Measurements from ENCODE around the gene CHD6. TPM values are rescaled to one million over a fixed set of nuclear protein-coding genes. Genes with fewer than 3 reads are reported as not detected.

The CHD6 gene
- total RNA-seq, 2 donors from 2014 or later = 19.6 to 28.0 TPM

GRCh38 chr20:41424546-41424945 lies 193.6 kb downstream of the CHD6 start:
- H3K27ac Mint-ChIP-seq = peak overlapping the region in 1 of 2 donors; percentile 33

DNA sequence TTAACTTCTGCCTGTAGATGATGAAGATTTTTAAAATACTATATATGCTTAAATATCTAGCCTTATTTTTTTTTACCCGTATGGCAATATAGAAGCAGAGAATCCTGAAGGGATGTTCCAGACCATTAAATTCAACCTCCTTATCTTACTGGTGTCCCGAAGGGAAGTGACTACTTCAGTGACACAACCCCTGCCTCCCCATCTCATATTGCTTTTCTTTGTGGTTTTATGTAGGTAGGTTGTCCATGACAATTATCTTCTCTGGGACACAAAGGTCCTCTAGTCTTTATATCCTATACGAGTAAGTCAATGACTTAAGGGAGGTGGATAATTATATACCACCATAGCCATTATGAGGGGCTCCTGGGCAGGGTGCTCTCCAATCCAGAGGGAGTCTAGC lies 194.2 kb downstream of the CHD6 start:
- no peak for ATAC-seq
- peaks cover 29 to 34% of the 10 kb centered on the region in 2 donors for H3K36me3 Mint-ChIP-seq

More at GRCh38 chr20:41424546-41424945, 193.6 kb downstream of the CHD6 start:
- H3K9me3 Mint-ChIP-seq = peaks cover 0 to 4% of the 10 kb centered on the region in 2 donors
- H3K36me3 Mint-ChIP-seq = peaks cover 34% of the 10 kb centered on the region in 2 donors
- ATAC-seq (no peak), DNase-seq (ENCODE audit: low spot score in 2 of 2) (no peak)

GRCh38 chr20:41422953-41423352 lies 195.2 kb downstream of the CHD6 start:
- no peaks in the 10 kb centered on the region for H3K9me3 Mint-ChIP-seq
- no peak for ATAC-seq
- peaks cover 21 to 31% of the 10 kb centered on the region in 2 donors for H3K36me3 Mint-ChIP-seq
- DNase-seq (ENCODE audit: low spot score in 2 of 2) = no peak
- H3K27ac Mint-ChIP-seq = no peak overlapping the region

More for the DNA sequence above, 194.2 kb downstream of the CHD6 start:
- Mint-ChIP-seq H3K9me3 (peaks cover 0 to 4% of the 10 kb centered on the region in 2 donors), H3K27ac (peak overlapping the region in 1 of 2 donors; percentile 33)
- no peak for DNase-seq (ENCODE audit: low spot score in 2 of 2)

GRCh38 chr20:41418739-41419293 lies 199.4 kb downstream of the CHD6 start:
- no peak for DNase-seq (ENCODE audit: low spot score in 2 of 2)
- peaks cover 5 to 40% of the 10 kb centered on the region in 2 donors for H3K36me3 Mint-ChIP-seq
- no peak for ATAC-seq

GRCh38 chr20:41418031-41418430 lies 200.1 kb downstream of the CHD6 start:
- ATAC-seq (no peak), DNase-seq (ENCODE audit: low spot score in 2 of 2) (no peak)
- no peaks in the 10 kb centered on the region for H3K9me3 Mint-ChIP-seq
- peaks cover 5 to 40% of the 10 kb centered on the region in 2 donors for H3K36me3 Mint-ChIP-seq
- peak overlapping the region in 1 of 2 donors; percentile 70 for H3K27ac Mint-ChIP-seq

More at GRCh38 chr20:41418739-41419293, 199.4 kb downstream of the CHD6 start:
- no peaks in the 10 kb centered on the region for H3K9me3 Mint-ChIP-seq
- no peak overlapping the region for H3K27ac Mint-ChIP-seq

DNA sequence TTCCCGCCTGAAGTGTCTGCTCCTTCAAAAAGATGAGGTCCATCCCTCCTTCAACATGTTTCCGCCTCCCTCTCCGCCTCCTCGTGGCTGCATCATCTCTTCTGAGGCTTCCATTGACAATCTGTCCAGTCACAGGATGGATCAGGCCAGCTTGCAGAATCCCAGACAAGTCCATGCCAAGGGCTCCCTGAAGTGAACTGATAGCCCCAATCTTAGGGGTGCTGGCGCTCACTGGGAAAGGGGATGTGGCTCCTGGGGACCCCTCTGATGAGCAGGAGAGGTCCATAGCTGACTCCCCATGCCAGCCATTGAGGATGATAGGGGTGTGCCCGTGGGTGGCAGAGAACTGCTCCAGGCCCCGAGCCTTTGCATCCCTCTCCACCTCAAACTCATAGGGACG lies 203.0 kb downstream of the CHD6 start:
- Mint-ChIP-seq H3K9me3 (no peaks in the 10 kb centered on the region), H3K27ac (no peak overlapping the region), H3K36me3 (peaks cover 3 to 17% of the 10 kb centered on the region in 2 donors)
- DNase-seq (ENCODE audit: low spot score in 2 of 2) = no peak
- ATAC-seq = no peak

DNA sequence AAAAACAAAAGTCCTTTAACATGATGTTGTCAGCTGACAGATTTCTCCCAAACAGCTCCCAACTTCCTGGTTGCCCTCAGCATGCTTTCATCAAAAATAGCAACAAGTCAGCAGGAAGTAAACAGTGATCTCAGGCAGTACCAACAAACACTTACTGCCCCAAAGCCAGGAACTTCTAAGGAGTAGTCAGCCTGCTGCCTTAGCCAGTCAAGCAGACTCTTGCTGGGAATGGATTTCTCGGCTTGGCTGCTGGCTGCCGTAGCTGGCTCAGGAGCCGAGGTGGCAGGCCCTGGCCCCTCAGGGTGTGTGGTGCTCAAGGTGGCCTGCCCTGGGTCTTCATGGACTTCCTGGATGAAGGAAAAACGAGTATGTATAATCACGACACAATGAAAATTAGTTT lies 205.0 kb downstream of the CHD6 start:
- Mint-ChIP-seq H3K9me3 (no peaks in the 10 kb centered on the region), H3K36me3 (peaks cover 0 to 17% of the 10 kb centered on the region in 2 donors), H3K27ac (peak overlapping the region in 1 of 2 donors; percentile 3)
- DNase-seq (ENCODE audit: low spot score in 2 of 2) (no peak), ATAC-seq (no peak)

DNA sequence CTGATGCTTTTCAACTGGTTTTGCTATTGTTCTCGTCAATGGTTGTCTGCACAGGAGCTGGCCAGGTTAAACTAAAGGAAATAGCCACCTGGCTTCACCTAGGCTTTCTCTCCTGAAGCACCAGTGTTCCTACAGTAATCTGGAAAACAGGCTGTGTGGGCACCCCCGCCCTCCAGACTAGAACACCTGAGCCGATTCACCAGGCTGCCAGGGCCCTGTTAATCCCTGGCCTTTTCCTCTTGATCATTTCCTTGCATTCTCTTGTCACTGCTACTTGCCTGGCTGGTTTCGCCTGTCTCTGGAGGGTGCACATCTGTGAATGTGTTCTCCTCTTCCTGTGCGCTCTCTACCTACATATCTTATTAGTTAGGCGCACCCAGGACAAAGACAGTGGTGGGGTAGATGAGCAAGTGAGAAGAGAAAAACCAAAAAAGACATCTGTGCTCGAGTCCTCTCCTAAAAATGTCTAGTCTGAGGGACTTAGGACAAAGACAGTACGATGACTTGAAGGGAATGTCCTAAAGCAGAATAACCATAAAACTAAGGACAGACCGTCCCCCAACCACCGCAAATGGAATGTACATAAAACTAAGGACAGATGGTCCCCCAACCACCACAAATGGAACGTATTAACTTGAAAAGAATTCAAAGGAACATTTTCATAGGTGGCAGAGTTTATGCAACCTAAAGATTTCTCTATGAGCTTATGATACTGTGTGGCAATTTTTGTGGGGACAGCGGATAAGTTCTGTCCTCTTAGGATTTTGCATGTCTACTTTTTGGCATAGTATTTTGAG lies 205.7 kb downstream of the CHD6 start:
- H3K9me3 Mint-ChIP-seq = no peaks in the 10 kb centered on the region
- ATAC-seq (no peak), DNase-seq (ENCODE audit: low spot score in 2 of 2) (no peak)
- H3K36me3 Mint-ChIP-seq = peaks cover 0 to 17% of the 10 kb centered on the region in 2 donors
- H3K27ac Mint-ChIP-seq = peak overlapping the region in 1 of 2 donors; percentile 60

DNA sequence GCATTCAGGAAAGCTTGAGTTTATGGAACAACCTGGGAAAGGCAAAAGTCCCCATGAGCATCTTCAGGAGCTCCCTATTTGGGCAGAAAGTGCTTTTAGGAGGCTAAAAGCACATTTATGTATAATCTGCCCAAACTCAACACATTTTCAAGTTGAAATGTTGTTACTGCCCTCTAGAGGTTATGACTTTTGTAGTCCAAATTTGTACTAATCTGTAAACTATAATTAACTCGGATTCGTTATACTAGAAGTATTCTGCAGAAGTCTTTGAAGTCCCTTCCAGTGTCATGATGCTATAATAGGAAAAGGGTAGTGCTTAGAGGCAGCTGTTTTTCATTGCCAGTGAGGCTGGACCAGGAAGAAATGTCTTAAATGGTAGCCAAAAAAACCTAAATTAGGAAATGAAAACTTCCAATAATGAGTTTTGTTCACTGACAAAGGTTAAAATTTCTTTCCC lies 206.8 kb downstream of the CHD6 start:
- H3K9me3 Mint-ChIP-seq = no peaks in the 10 kb centered on the region
- peaks cover 0 to 15% of the 10 kb centered on the region in 2 donors for H3K36me3 Mint-ChIP-seq
- peak overlapping the region in 1 of 2 donors; percentile 60 for H3K27ac Mint-ChIP-seq
- DNase-seq (ENCODE audit: low spot score in 2 of 2) = no peak
- no peak for ATAC-seq

DNA sequence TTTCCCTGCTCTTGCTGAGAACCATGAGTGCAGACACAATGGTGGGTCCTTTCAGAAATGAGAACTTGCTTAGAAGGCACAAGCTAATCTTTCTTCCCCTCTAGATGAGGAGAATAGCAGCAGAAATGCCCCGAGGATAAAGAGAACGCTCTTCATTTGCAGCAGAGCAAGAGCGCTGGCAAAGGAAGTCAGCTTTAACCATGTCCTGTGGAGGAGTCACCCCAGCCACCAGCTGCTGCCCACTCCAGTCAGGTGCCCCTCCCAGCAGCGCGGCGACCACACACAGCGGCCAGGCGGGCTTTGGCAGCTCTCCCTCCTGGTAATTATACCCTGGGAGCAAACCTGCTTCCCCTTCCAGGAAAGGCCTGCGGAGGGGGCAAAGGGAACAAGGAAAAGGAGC lies 209.2 kb downstream of the CHD6 start:
- Mint-ChIP-seq H3K27ac (peak overlapping the region in 1 of 2 donors; percentile 23), H3K36me3 (peaks cover 0 to 8% of the 10 kb centered on the region in 2 donors), H3K9me3 (no peaks in the 10 kb centered on the region)
- ATAC-seq (no peak), DNase-seq (ENCODE audit: low spot score in 2 of 2) (no peak)

DNA sequence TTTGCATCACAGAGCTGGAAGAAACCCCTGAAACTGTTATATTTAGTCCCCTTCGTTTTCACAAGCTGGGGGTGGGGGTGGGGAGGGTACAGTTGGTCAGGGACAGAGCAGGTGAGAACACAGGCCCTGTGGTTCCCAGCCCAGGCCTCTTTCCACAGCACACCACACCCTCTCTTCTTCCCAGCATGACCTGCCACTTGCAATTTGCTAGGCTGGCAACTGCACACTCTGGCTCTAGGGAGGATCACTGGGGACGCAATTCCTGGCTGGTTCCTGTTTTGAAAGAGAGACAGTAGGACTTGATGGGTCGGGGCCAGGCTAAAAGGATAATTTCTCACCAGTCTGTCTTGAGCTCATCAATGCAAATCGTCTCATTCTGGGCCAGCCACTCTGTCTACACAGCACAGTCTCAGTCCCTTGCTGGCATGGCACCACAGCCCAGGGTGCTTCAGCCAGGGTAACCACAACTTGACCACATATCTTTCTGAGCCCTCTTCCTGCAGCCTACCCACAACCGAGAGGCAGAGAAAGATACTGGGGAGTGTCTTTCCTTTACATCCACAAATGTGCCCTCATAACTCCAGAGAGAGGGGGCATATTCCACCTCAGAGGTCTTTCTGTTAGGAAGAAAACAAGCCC lies 209.9 kb downstream of the CHD6 start:
- Mint-ChIP-seq H3K9me3 (no peaks in the 10 kb centered on the region), H3K36me3 (peaks cover 0 to 8% of the 10 kb centered on the region in 2 donors), H3K27ac (peak overlapping the region in 1 of 2 donors; percentile 23)
- ATAC-seq (peak; percentile 32 to 89), DNase-seq (ENCODE audit: low spot score in 2 of 2) (no peak)

- H3K36me3 Mint-ChIP-seq = peaks cover 0 to 8% of the 10 kb centered on the region in 2 donors
- peak in 1 of 2 donors; percentile 67 for ATAC-seq
- H3K27ac Mint-ChIP-seq = peak overlapping the region in 1 of 2 donors; percentile 29
- no peak for DNase-seq (ENCODE audit: low spot score in 2 of 2)
- no peaks in the 10 kb centered on the region for H3K9me3 Mint-ChIP-seq
Measured at GRCh38 chr20:41407607-41408006, 210.6 kb downstream of the CHD6 start.

DNA sequence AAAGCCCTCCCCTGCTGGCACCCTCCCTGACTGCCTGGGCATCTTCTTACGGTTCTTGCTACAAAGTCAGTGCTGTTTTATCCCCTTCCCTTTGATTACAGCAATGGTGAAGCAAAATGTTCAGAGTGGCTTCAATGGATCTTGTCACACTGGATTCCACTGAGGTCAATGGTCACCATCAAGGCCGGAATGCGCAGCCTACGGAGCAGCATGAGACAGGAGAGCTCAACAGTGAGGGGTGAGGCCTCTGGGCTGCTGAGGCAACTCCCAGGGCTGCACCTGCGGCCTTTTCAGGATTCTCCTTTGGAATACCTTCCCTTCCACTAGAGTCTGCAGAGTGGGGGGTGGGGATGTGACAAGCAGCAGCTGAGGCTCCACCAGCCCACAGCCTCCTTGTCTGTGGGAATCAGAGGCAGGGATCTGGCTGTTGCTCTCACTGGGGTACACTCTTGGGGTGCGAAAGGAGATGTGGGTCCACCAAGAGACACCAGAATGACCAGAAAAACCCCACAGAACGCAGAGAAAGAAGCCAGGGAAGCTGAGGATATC lies 211.2 kb downstream of the CHD6 start:
- no peaks in the 10 kb centered on the region for H3K9me3 Mint-ChIP-seq
- ATAC-seq (no peak), DNase-seq (ENCODE audit: low spot score in 2 of 2) (no peak)
- peaks cover 0 to 8% of the 10 kb centered on the region in 2 donors for H3K36me3 Mint-ChIP-seq
- peak overlapping the region in 1 of 2 donors; percentile 29 for H3K27ac Mint-ChIP-seq

DNA sequence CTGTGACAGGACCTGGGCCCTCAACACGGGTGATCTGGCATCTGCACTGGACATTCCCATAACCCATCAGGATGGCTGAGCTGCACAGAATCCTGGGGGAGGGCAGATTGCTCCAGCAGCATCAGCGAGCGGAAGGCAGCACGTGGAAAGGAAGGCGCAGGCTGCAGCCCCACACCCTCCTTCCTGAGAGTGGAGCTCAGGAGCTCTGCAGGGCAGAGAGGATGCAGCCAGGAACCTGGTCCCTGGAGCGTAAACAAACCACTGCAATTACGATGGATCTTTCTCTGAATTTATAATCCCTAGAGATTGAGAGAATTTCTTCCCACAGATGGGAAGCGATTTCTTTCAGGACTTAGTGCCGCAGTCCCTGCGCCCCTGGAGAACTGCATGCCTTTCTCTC lies 211.8 kb downstream of the CHD6 start:
- DNase-seq (ENCODE audit: low spot score in 2 of 2) (no peak), ATAC-seq (no peak)
- H3K27ac Mint-ChIP-seq = no peak overlapping the region
- H3K36me3 Mint-ChIP-seq = peaks cover 0 to 8% of the 10 kb centered on the region in 2 donors
- no peaks in the 10 kb centered on the region for H3K9me3 Mint-ChIP-seq

GRCh38 chr20:41405436-41405835 lies 212.7 kb downstream of the CHD6 start:
- Mint-ChIP-seq H3K9me3 (no peaks in the 10 kb centered on the region), H3K27ac (no peak overlapping the region), H3K36me3 (peaks cover 0 to 8% of the 10 kb centered on the region in 2 donors)
- ATAC-seq (no peak), DNase-seq (ENCODE audit: low spot score in 2 of 2) (no peak)

DNA sequence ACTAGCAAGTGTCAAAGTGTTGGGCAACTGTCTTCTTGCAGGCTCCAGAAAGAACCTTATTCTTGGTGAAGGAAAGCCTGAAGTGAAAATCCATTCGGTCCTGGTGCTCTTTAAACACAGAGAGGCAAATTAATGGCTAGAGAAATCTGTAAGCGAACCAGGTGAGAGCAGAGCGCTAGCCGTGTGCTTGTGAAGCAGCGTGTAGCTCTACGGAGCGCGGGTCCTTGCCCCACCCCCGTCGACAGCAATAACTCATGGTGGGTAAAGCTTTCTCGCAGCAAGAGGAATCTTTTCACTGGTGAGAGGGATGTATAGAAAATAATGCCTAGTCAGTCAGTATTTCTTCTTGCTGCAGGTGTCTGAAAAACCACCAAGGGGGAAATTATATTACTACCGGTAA lies 214.6 kb downstream of the CHD6 start:
- H3K27ac Mint-ChIP-seq = no peak overlapping the region
- ATAC-seq (no peak), DNase-seq (ENCODE audit: low spot score in 2 of 2) (no peak)
- peaks cover 0 to 8% of the 10 kb centered on the region in 2 donors for H3K36me3 Mint-ChIP-seq
- H3K9me3 Mint-ChIP-seq = no peaks in the 10 kb centered on the region

DNA sequence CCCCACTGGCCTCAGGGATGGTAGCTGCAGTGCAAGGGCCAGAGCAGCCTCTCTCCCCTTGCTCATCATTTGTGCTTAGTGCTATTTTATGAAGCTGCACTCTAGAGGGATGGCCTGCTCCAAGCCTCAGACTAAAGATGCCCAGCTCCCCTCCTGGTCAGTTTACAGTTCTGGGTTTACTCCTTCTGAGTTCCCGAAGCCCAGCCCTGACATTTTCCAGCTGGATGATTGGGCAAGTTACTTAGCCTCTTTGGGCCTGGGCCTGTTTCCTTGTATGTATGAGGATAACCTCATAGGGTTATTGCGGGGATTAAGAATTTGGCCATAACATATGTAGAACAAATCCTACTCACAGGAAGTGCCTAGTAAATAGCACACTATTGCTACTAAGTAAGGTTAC lies 219.8 kb downstream of the CHD6 start:
- H3K27ac Mint-ChIP-seq = no peak overlapping the region
- ATAC-seq (no peak), DNase-seq (ENCODE audit: low spot score in 2 of 2) (no peak)
- no peaks in the 10 kb centered on the region for H3K36me3 Mint-ChIP-seq
- H3K9me3 Mint-ChIP-seq = no peaks in the 10 kb centered on the region

All from activated naive CD4-positive, alpha-beta T cell treated with anti-CD3 and anti-CD28 coated beads, Interleukin-2, amount 50 U/mL, for 72 hours (primary cell).